H9 (cell line): ENCODE measurements around the gene RNU6-1. TPM values are rescaled to one million over a fixed set of nuclear protein-coding genes. Genes with fewer than 3 reads are reported as not detected.

ENCODE experiments used
- DNase-seq: peaks from one replicate; pipeline ENCODE4 v3.0.0-alpha.2; 2017
- H2AFZ ChIP-seq: one replicate; pipeline ENCODE4 v1.6.1; 2013; ENCODE audit warnings: mild to moderate bottlenecking, low read length, control low read depth, moderate library complexity
- H2AK5ac ChIP-seq: 2 replicates; pipeline ENCODE4 v1.6.1; 2013; ENCODE audit warnings: low read length, control low read depth, mixed read lengths; ENCODE audit not compliant: insufficient read length
- H2BK120ac ChIP-seq: one replicate; pipeline ENCODE4 v1.6.1; 2013; ENCODE audit warnings: low read depth, mild to moderate bottlenecking, low read length, control low read depth, inconsistent platforms; ENCODE audit not compliant: poor library complexity, severe bottlenecking
- H2BK12ac ChIP-seq: 2 replicates; pipeline ENCODE4 v1.6.1; 2013; ENCODE audit warnings: low read length, control low read depth, mixed read lengths, low read depth; ENCODE audit not compliant: insufficient read length
- H2BK15ac ChIP-seq: 2 replicates; pipeline ENCODE4 v1.6.1; 2013; ENCODE audit warnings: low read depth, low read length, control low read depth
- H2BK20ac ChIP-seq: one replicate; pipeline ENCODE4 v1.6.1; 2013; ENCODE audit warnings: low read depth, mild to moderate bottlenecking, low read length, control low read depth, inconsistent platforms; ENCODE audit not compliant: poor library complexity, severe bottlenecking
- H2BK5ac ChIP-seq: 2 replicates; pipeline ENCODE4 v1.6.1; 2013; ENCODE audit warnings: low read length, control low read depth, mixed read lengths; ENCODE audit not compliant: insufficient read length
- H3K14ac ChIP-seq: 2 replicates; pipeline ENCODE4 v1.6.1; 2013; ENCODE audit warnings: low read length, control low read depth; ENCODE audit not compliant: insufficient read depth
- H3K18ac ChIP-seq: 2 replicates; pipeline ENCODE4 v1.6.1; 2013; ENCODE audit warnings: low read depth, mild to moderate bottlenecking, mixed read lengths, low read length, control low read depth; ENCODE audit not compliant: insufficient read length
- H3K23ac ChIP-seq: 2 replicates; pipeline ENCODE4 v1.6.1; 2013; ENCODE audit warnings: low read length, control low read depth, mixed read lengths, low read depth; ENCODE audit not compliant: insufficient read length
- H3K23me2 ChIP-seq: 2 replicates; pipeline ENCODE4 v1.6.1; 2013; ENCODE audit warnings: low read depth, mild to moderate bottlenecking, mixed read lengths, low read length, control low read depth; ENCODE audit not compliant: insufficient read length, poor library complexity, severe bottlenecking
- H3K27ac ChIP-seq: 2 replicates; pipeline ENCODE4 v1.5.1; 2013; ENCODE audit warnings: low read length, control low read depth, mixed read lengths, low read depth; ENCODE audit not compliant: insufficient read length
- H3K27me3 ChIP-seq: 2 replicates; pipeline ENCODE4 v1.6.1; 2013; ENCODE audit warnings: low read length, control low read depth, inconsistent platforms; ENCODE audit not compliant: insufficient read depth
- H3K4ac ChIP-seq: 2 replicates; pipeline ENCODE4 v1.6.1; 2013; ENCODE audit warnings: low read depth, mild to moderate bottlenecking, control low read depth, inconsistent platforms, low read length, moderate library complexity
- H3K4me1 ChIP-seq: 2 replicates; pipeline ENCODE4 v1.6.1; 2013; ENCODE audit warnings: low read length, control low read depth, inconsistent platforms; ENCODE audit not compliant: insufficient read depth
- H3K4me2 ChIP-seq: 2 replicates; pipeline ENCODE4 v1.6.1; 2013; ENCODE audit warnings: low read length, control low read depth, mixed read lengths; ENCODE audit not compliant: insufficient read length, insufficient read depth
- H3K56ac ChIP-seq: 2 replicates; pipeline ENCODE4 v1.6.1; 2013; ENCODE audit warnings: low read depth, mild to moderate bottlenecking, mixed read lengths, low read length, control low read depth; ENCODE audit not compliant: insufficient read length
- H3K79me1 ChIP-seq: 2 replicates; pipeline ENCODE4 v1.6.1; 2013; ENCODE audit warnings: low read depth, mild to moderate bottlenecking, moderate library complexity, low read length, control low read depth, inconsistent platforms; ENCODE audit not compliant: insufficient read depth, poor library complexity, severe bottlenecking
- H3K79me2 ChIP-seq: 2 replicates; pipeline ENCODE4 v1.6.1; 2013; ENCODE audit warnings: low read length, control low read depth, inconsistent platforms; ENCODE audit not compliant: insufficient read depth
- H3K9ac ChIP-seq: 2 replicates; pipeline ENCODE4 v1.6.1; 2013; ENCODE audit warnings: low read length, control low read depth, mixed read lengths; ENCODE audit not compliant: insufficient read length; ENCODE audit errors: extremely low read depth
- H3K9me3 ChIP-seq: one replicate; pipeline ENCODE4 v1.6.1; 2013; ENCODE audit warnings: low read depth, low read length, inconsistent platforms; ENCODE audit not compliant: control insufficient read depth
- H3T11ph ChIP-seq: one replicate; pipeline ENCODE4 v1.6.1; 2013; ENCODE audit warnings: mild to moderate bottlenecking, low read length, control low read depth, inconsistent platforms
- H4K20me1 ChIP-seq: one replicate; pipeline ENCODE4 v1.6.1; 2013; ENCODE audit not compliant: control insufficient read depth, insufficient read length, insufficient read depth
- H4K5ac ChIP-seq: 2 replicates; pipeline ENCODE4 v1.6.1; 2013; ENCODE audit warnings: low read depth, mild to moderate bottlenecking, mixed read lengths, low read length, control low read depth; ENCODE audit not compliant: insufficient read length
- H4K8ac ChIP-seq: replicated peaks from 2 replicates; pipeline ENCODE4 v1.6.1; 2013; ENCODE audit warnings: low read length, control low read depth, mixed read lengths, low read depth; ENCODE audit not compliant: insufficient read length
- H4K91ac ChIP-seq: 2 replicates; pipeline ENCODE4 v1.6.1; 2013; ENCODE audit warnings: low read depth, mild to moderate bottlenecking, moderate library complexity, mixed read lengths, low read length, control low read depth; ENCODE audit not compliant: insufficient read length
- H3K27ac Mint-ChIP-seq, 3 experiments: 2 replicates in 2 of 3; 3 replicates in 1 of 3; pipeline ENCODE4 v1.8.0; 2020 to 2021; ENCODE audit warnings: mixed read lengths in 3 of 3, mild to moderate bottlenecking in 1 of 3, moderate library complexity in 1 of 3
- H3K27me3 Mint-ChIP-seq: 2 replicates; pipeline ENCODE4 v1.8.0; 2021; ENCODE audit warnings: low read depth, mild to moderate bottlenecking, moderate library complexity, mixed read lengths
- H3K36me3 Mint-ChIP-seq, 3 experiments: 2 replicates in 2 of 3; 3 replicates in 1 of 3; pipeline ENCODE4 v1.8.0; 2020 to 2021; ENCODE audit warnings: low read depth in 3 of 3, mixed read lengths in 3 of 3; ENCODE audit not compliant: insufficient read depth in 1 of 3
- H3K4me1 Mint-ChIP-seq, 2 experiments: 2 replicates each; pipeline ENCODE4 v1.8.0; 2020; ENCODE audit warnings: mixed read lengths in 2 of 2
- H3K4me3 Mint-ChIP-seq, 2 experiments: 2 replicates in 1 of 2; 3 replicates in 1 of 2; pipeline ENCODE4 v1.8.0; 2020 to 2021; ENCODE audit warnings: mild to moderate bottlenecking in 2 of 2, mixed read lengths in 2 of 2, moderate library complexity in 1 of 2
- H3K9me3 Mint-ChIP-seq, 2 experiments: 2 replicates in 1 of 2; 3 replicates in 1 of 2; pipeline ENCODE4 v1.8.0; 2020; ENCODE audit warnings: mild to moderate bottlenecking in 2 of 2, mixed read lengths in 2 of 2, moderate library complexity in 1 of 2
- whole genome bisulfite sequencing: extraction: QIAGEN DNeasy Blood & Tissue Kit; methylation state at CpG from one replicate; pipeline ENCODE4 v1.1.7; 2013; ENCODE audit warnings: missing lambda C conversion rate, low lambda C conversion rate, mixed read lengths; ENCODE audit not compliant: insufficient read length; ENCODE audit errors: extremely low coverage; 5-methylcytosine and 5-hydroxymethylcytosine counted together
- total RNA-seq: library from RNA; stranded (reverse); gene quantifications from 2 replicates; pipeline ENCODE4 v1.2.1, GENCODE V29; 2021
- TF ChIP-seq, protein P1 (sequence below): fragments of 200-600 bp; sonication (generic); conservative IDR thresholded peaks from 3 replicates; pipeline ENCODE4 v1.8.0; 2021; ENCODE audit warnings: antibody characterized with exemption, mild to moderate bottlenecking

RNU6-1 gene
- total RNA-seq, 1 experiment from 2014 or later = not detected

- Mint-ChIP-seq H3K4me3 (no peak overlapping the region), H3K9me3 (peaks cover 5 to 6% of the 10 kb centered on the region in 2 experiments; a peak in 3 of 5 replicates), H3K4me1 (peaks cover 18 to 20% of the 10 kb centered on the region in 2 experiments), H3K36me3 (peaks cover 0 to 15% (median 10%) of the 10 kb centered on the region in 3 experiments; a peak in 5 of 7 replicates), H3K27me3 (no peaks in the 10 kb centered on the region; the same call in 1 of the 2 replicates), H3K27ac (no peak overlapping the region)
- H4K8ac ChIP-seq = no peak overlapping the region
- no peak overlapping the region for H2BK120ac ChIP-seq
- no peak overlapping the region for H2BK20ac ChIP-seq
- no peak overlapping the region for H3K4me2 ChIP-seq
- H4K5ac ChIP-seq = no peak overlapping the region
- H3K9me3 ChIP-seq = no peaks in the 10 kb centered on the region
- no peak overlapping the region for H2AFZ ChIP-seq
- peaks cover 2% of the 10 kb centered on the region; the same call in 1 of the 2 replicates for H3K4me1 ChIP-seq
- no peak overlapping the region for H3K56ac ChIP-seq
- H3K23ac ChIP-seq = no peak overlapping the region
- no peak overlapping the region for H3K4ac ChIP-seq
- H3K27ac ChIP-seq = no peak overlapping the region
- H3K18ac ChIP-seq = no peak overlapping the region
- no peak overlapping the region for H3K14ac ChIP-seq
- no peak overlapping the region for H4K91ac ChIP-seq
- no peak overlapping the region for H2AK5ac ChIP-seq
- H3K9ac ChIP-seq = no peak overlapping the region
- no peak overlapping the region for H2BK15ac ChIP-seq
- no peaks in the 10 kb centered on the region for H3K27me3 ChIP-seq
- no peak overlapping the region for H2BK12ac ChIP-seq
- no peaks in the 10 kb centered on the region for H3K79me1 ChIP-seq
- no peak overlapping the region for H2BK5ac ChIP-seq
- TF ChIP-seq, protein P1, sequence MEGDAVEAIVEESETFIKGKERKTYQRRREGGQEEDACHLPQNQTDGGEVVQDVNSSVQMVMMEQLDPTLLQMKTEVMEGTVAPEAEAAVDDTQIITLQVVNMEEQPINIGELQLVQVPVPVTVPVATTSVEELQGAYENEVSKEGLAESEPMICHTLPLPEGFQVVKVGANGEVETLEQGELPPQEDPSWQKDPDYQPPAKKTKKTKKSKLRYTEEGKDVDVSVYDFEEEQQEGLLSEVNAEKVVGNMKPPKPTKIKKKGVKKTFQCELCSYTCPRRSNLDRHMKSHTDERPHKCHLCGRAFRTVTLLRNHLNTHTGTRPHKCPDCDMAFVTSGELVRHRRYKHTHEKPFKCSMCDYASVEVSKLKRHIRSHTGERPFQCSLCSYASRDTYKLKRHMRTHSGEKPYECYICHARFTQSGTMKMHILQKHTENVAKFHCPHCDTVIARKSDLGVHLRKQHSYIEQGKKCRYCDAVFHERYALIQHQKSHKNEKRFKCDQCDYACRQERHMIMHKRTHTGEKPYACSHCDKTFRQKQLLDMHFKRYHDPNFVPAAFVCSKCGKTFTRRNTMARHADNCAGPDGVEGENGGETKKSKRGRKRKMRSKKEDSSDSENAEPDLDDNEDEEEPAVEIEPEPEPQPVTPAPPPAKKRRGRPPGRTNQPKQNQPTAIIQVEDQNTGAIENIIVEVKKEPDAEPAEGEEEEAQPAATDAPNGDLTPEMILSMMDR = no peak
- H3T11ph ChIP-seq = no peak overlapping the region
- H3K23me2 ChIP-seq = no peaks in the 10 kb centered on the region
- H3K79me2 ChIP-seq = no peaks in the 10 kb centered on the region
- no CpG with 5 or more reads among the region's 6 CpGs for WGBS
- no peaks in the 10 kb centered on the region for H4K20me1 ChIP-seq
- DNase-seq = no peak
These were observed 40.0 kb downstream of the RNU6-1 start for GRCh38 chr15:67799801-67800205.
